Panc1 (cell line): ENCODE results near the gene LITAF.

Experiments
- CTCF ChIP-seq: fragments of 450-650 bp; IDR thresholded peaks from 2 replicates; pipeline ENCODE4 v1.5.1; 2017; ENCODE audit warnings: mild to moderate bottlenecking
- POLR2AphosphoS5 ChIP-seq: IDR thresholded peaks from 2 replicates; pipeline ENCODE4 v1.6.1; 2012; ENCODE audit warnings: mild to moderate bottlenecking, low read depth, low read length, moderate library complexity

GRCh38 chr16:11624636-11625607 is 38.2 kb upstream of the LITAF start:
- TF ChIP-seq CTCF (no peak), POLR2AphosphoS5 (no peak)
